Endothelial cell of umbilical vein (primary cell): Measurements from ENCODE around the gene SPECC1L. TPM values are rescaled to one million over a fixed set of nuclear protein-coding genes. Genes with fewer than 3 reads are reported as not detected.

Source experiments
- BruUV-seq: library from RNA; stranded (reverse); fragments of 400-500 nt; replicated peaks from 2 replicates; lab custom pipeline; 2021; lab: Mats Ljungman, UMichigan
- CTCF ChIA-PET: fragments of 300-600, 350-600 bp; sonication (Branson Sonifier 250); formaldehyde crosslinking; loops from one replicate; lab custom pipeline; 2021; ENCODE audit warnings: antibody characterized with exemption, inconsistent platforms; lab: Charles Lee
- POLR2A ChIA-PET: fragments of 300-600, 350-600 bp; sonication (Branson Sonifier 250); formaldehyde crosslinking; loops from one replicate; lab custom pipeline; 2021; ENCODE audit warnings: antibody characterized with exemption, inconsistent platforms; lab: Charles Lee
- DNase-seq: peaks from one replicate; pipeline ENCODE4 v3.0.0-alpha.2; 2011; ENCODE audit warnings: low read depth, low spot score
- FAIRE-seq: peaks from 2 replicates; lab custom pipeline; 2011; peaks lifted over from hg19 to GRCh38; lab: Jason Lieb, UNC
- H2AFZ ChIP-seq: 2 replicates; pipeline ENCODE4 v1.6.0; 2012; ENCODE audit warnings: low read depth, low read length, control low read depth, inconsistent platforms
- H3K27ac ChIP-seq: 2 replicates; pipeline ENCODE4 v1.5.1; 2011; ENCODE audit warnings: low read depth, mild to moderate bottlenecking, control low read depth, low read length, moderate library complexity; ENCODE audit not compliant: insufficient read depth
- H3K27me3 ChIP-seq, 2 experiments: 2 replicates each; pipeline versions ENCODE4 v1.6.0 to v1.6.1; 2011; ENCODE audit warnings: low read length in 2 of 2, mixed read lengths in 1 of 2; ENCODE audit not compliant: control insufficient read depth in 2 of 2, insufficient read depth in 2 of 2
- H3K36me3 ChIP-seq, 2 experiments: 2 replicates in 1 of 2; 3 replicates in 1 of 2; pipeline ENCODE4 v1.5.1; 2011; ENCODE audit warnings: low read length in 2 of 2, mild to moderate bottlenecking in 1 of 2, moderate library complexity in 1 of 2; ENCODE audit not compliant: control insufficient read depth in 2 of 2, insufficient read depth in 2 of 2; ENCODE audit errors: extremely low read depth in 1 of 2
- H3K4me1 ChIP-seq: 3 replicates; pipeline ENCODE4 v1.5.1; 2011; ENCODE audit warnings: mild to moderate bottlenecking, low read length; ENCODE audit not compliant: control insufficient read depth, insufficient read depth; ENCODE audit errors: extremely low read depth
- H3K4me2 ChIP-seq: 2 replicates; pipeline ENCODE4 v1.6.1; 2011; ENCODE audit warnings: low read length, control low read depth, mixed read lengths; ENCODE audit not compliant: insufficient read depth
- H3K4me3 ChIP-seq, 3 experiments: fragments of 200-600 bp in 1 of 3; sonication (generic), shearing (Covaris generic) in 1 of 3; replicated peaks in 1 of 3; 2 replicates each; pipeline ENCODE4 v1.5.1; 2011 to 2016; ENCODE audit warnings: control low read depth in 3 of 3, low read length in 3 of 3, mild to moderate bottlenecking in 2 of 3, inconsistent platforms in 1 of 3, low read depth in 1 of 3, moderate library complexity in 1 of 3; ENCODE audit not compliant: insufficient read depth in 1 of 3
- H3K79me2 ChIP-seq: 2 replicates; pipeline ENCODE4 v1.6.0; 2012; ENCODE audit warnings: low read length, inconsistent platforms; ENCODE audit not compliant: control insufficient read depth, insufficient read depth
- H3K9ac ChIP-seq: replicated peaks from 2 replicates; pipeline ENCODE3; 2011; ENCODE audit warnings: low read length, control low read depth; ENCODE audit not compliant: insufficient read depth; ENCODE audit errors: extremely low read depth
- H3K9me1 ChIP-seq: replicated peaks from 3 replicates; pipeline ENCODE4 v1.6.0; 2011; ENCODE audit warnings: mild to moderate bottlenecking, low read length; ENCODE audit not compliant: control insufficient read depth, insufficient read depth; ENCODE audit errors: extremely low read depth
- H3K9me3 ChIP-seq: replicated peaks from 2 replicates; pipeline ENCODE4 v1.5.1; 2012; ENCODE audit warnings: low read length, inconsistent platforms; ENCODE audit not compliant: control insufficient read depth, insufficient read depth
- H4K20me1 ChIP-seq: replicated peaks from 2 replicates; pipeline ENCODE3; 2011; ENCODE audit warnings: mild to moderate bottlenecking, low read length; ENCODE audit not compliant: control insufficient read depth, insufficient read depth; ENCODE audit errors: extremely low read depth
- CTCF ChIP-seq, 2 donors: IDR thresholded peaks; 1 replicate in 1 of 2; 2 replicates in 1 of 2; pipeline ENCODE4 v1.5.1; 2011; ENCODE audit warnings: low read length in 2 of 2, mild to moderate bottlenecking in 2 of 2, moderate library complexity in 2 of 2, control low read depth in 1 of 2, inconsistent platforms in 1 of 2, low read depth in 1 of 2; ENCODE audit not compliant: insufficient read depth in 1 of 2; ENCODE audit errors: extremely low read depth in 1 of 2
- EZH2 ChIP-seq: IDR thresholded peaks from 2 replicates; pipeline ENCODE4 v1.6.1; 2012; ENCODE audit warnings: borderline replicate concordance, low read depth, mild to moderate bottlenecking, moderate library complexity, low read length, inconsistent platforms; ENCODE audit not compliant: severe bottlenecking
- FOS ChIP-seq: IDR thresholded peaks from 2 replicates; pipeline ENCODE4 v1.6.1; 2011; ENCODE audit warnings: mild to moderate bottlenecking, low read length, moderate library complexity, borderline replicate concordance; ENCODE audit not compliant: insufficient read depth
- GATA2 ChIP-seq: IDR thresholded peaks from 2 replicates; pipeline ENCODE4 v1.7.0; 2011; ENCODE audit warnings: low read depth, mild to moderate bottlenecking, moderate library complexity, mixed read lengths, low read length; ENCODE audit not compliant: insufficient read length, insufficient read depth
- JUN ChIP-seq: IDR thresholded peaks from 2 replicates; pipeline ENCODE4 v1.6.1; 2011; ENCODE audit warnings: borderline replicate concordance, low read depth; ENCODE audit not compliant: insufficient read length, insufficient read depth
- MAX ChIP-seq: IDR thresholded peaks from 2 replicates; pipeline ENCODE4 v1.6.1; 2011; ENCODE audit not compliant: insufficient read depth, insufficient read length
- MYC ChIP-seq: IDR thresholded peaks from one replicate; pipeline ENCODE4 v1.6.1; 2011; ENCODE audit warnings: mild to moderate bottlenecking, low read depth, low read length
- POLR2A ChIP-seq: IDR thresholded peaks from 2 replicates; pipeline ENCODE4 v1.6.1; 2012; ENCODE audit warnings: low read depth, mild to moderate bottlenecking, control low read depth, low read length
- POLR2AphosphoS5 ChIP-seq: IDR thresholded peaks from 2 replicates; pipeline ENCODE4 v1.6.1; 2012; ENCODE audit warnings: low read depth, mild to moderate bottlenecking, control low read depth, low read length, moderate library complexity; ENCODE audit not compliant: insufficient read depth
- dilution Hi-C: fragments of 300-500 bp; cut with MboI; formaldehyde crosslinking; loops from one replicate; pipeline ENCODE4 v1.15.0; 2019; ENCODE audit warnings: low sequenced_read_pairs; ENCODE audit not compliant: extremely low pct_ligation_motif_present
- intact Hi-C: fragments of 100-400 bp; cut with micrococcal nuclease; formaldehyde crosslinking; loops from one replicate; pipeline ENCODE4 v1.10.0; 2022
- polyA plus RNA-seq, 4 experiments: library from polyadenylated mRNA; depleted of rRNA in 3 of 4; stranded (reverse) in 3 of 4; unstranded in 1 of 4; fragments of >200 nt; gene quantifications; 2 replicates each; pipeline versions ENCODE4 v1.2.1 to v1.2.3, GENCODE V29; 2011 to 2012; ENCODE audit warnings: missing spikeins in 1 of 4
- total RNA-seq: library from RNA; stranded (reverse); gene quantifications from 2 replicates; pipeline ENCODE4 v1.2.3, GENCODE V29; 2021

The SPECC1L gene
- total and polyA plus RNA-seq, 2 donors (not counting 3 experiments of a cell fraction or from before 2014, with no cell fraction given): 22.8 to 79.3 TPM

- H3K4me3 ChIP-seq: no peak overlapping the region
- H2AFZ ChIP-seq: no peak overlapping the region
- no peaks in the 10 kb centered on the region for H3K27me3 ChIP-seq
- H3K9me3 ChIP-seq: no peaks in the 10 kb centered on the region
- no peaks in the 10 kb centered on the region for H3K9me1 ChIP-seq
- ChIA-PET CTCF (interaction anchor here (1.0 to 2.9 kb wide), 2 partner anchors 10 to 22 kb away, joined by 4 to 12 read pairs; no protein-coding TSS in a partner anchor), POLR2A (no interaction called here)
- dilution Hi-C loops (no loop called here), intact Hi-C loops (no loop called here)
- no peaks in the 10 kb centered on the region for H3K36me3 ChIP-seq
- DNase-seq: no peak
- BruUV-seq: no TSS peak
- peaks cover 19% of the 10 kb centered on the region for H3K4me1 ChIP-seq
- no peak overlapping the region for H3K9ac ChIP-seq
- H4K20me1 ChIP-seq: no peaks in the 10 kb centered on the region
- H3K4me2 ChIP-seq: no peak overlapping the region
- H3K79me2 ChIP-seq: peaks cover 3% of the 10 kb centered on the region
- TF ChIP-seq FOS (no peak), MYC (no peak), POLR2A (no peak), MAX (no peak), POLR2AphosphoS5 (no peak), JUN (no peak), EZH2 (no peak), GATA2 (no peak), CTCF (IDR thresholded peaks at IDR 0.05; ENCODE audit: extremely low read depth in 1 of 2, insufficient read depth in 1 of 2, low read depth in 1 of 2, low read length in 2 of 2) (no peak)
- no peak for FAIRE-seq
- H3K27ac ChIP-seq: no peak overlapping the region
Observed at GRCh38 chr22:24380905-24381230, 110.2 kb downstream of the SPECC1L start.
